CD4-positive, alpha-beta T cell treated with Interleukin-6 for 4 hours (primary cell): ENCODE measurements around the gene KIF1A.

Experiments used
- DNase-seq: peaks from one replicate; pipeline ENCODE4 v3.0.0-alpha.2; 2020; ENCODE audit warnings: mixed read lengths

The KIF1A gene

DNA sequence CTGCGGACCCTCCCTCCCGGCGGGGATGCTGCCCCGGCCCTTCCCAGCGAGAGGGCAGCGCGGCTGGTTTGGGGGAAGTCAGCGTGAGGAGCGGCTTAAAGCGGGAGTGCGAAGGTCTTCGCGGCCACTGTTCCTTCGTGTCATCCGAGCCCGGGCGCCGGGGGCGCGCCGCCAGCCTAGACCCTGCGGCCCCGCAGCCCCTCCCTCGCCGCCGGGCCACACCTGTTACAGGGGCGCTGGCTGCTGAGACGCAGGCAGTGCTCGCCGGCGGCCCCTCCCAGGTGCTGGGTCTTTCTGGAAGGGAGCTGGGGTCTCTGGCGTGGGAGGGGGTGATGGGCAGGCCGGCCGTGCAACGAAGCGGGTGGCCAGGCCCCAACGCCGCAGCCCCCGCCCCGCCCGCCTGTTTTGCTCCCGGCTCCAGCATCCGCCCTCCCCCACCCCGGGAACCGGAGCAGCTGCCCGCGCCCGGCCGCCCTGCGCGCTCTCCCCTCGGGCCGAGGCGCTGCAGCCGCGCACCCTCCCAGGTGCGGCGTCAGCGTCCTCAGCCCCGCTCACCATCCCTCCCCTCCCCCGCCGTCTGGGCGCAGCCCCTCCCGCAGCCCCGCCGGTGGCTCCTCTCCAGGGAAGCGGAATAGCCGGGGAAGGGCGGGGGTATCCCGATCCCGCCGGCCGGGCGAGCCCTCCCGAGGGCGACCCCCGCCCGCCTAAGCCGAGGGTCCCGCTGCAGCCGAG, 727 bp downstream of the KIF1A start:
- no peak for DNase-seq

DNA sequence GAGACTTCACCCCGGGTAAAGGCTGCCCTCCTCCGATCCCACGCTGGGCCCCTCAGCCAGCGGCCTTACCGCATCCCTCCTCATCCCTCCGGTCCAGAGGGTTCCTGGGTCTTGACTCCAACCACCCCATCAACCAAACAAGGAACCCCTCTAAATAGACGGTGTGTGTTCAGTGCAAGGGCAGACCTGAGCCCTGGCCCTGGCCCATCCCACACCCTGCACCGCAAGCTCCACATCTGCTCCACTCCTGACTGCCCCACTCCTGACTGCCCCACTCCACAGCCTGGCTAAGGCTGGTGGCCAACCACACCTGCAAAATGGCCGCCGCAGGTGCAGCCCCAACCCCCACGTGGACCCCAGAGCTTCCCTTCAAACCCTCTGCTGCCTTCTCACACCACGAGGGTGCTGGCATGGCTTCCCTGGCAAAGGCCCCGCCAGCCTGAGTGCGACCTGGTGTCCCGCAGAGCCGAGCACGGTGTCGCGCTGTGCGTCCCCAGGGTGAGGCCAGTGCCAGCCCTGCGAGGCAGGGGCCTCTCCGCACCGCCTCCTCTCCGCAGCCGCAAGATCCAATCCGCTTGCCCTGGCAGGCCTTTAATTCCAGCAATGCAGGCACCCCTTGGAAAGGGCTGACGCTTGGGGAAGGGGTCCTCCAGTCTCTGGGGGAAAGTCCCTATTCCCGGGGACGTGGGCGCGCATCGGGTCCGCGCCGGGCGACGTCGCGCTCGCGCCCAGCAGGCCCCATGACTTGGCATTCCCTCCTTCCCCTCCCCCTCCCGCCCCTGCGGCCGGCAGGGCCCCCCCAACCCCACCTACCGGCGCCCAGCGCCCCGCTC, 1.5 kb downstream of the KIF1A start:
- no peak for DNase-seq

DNA sequence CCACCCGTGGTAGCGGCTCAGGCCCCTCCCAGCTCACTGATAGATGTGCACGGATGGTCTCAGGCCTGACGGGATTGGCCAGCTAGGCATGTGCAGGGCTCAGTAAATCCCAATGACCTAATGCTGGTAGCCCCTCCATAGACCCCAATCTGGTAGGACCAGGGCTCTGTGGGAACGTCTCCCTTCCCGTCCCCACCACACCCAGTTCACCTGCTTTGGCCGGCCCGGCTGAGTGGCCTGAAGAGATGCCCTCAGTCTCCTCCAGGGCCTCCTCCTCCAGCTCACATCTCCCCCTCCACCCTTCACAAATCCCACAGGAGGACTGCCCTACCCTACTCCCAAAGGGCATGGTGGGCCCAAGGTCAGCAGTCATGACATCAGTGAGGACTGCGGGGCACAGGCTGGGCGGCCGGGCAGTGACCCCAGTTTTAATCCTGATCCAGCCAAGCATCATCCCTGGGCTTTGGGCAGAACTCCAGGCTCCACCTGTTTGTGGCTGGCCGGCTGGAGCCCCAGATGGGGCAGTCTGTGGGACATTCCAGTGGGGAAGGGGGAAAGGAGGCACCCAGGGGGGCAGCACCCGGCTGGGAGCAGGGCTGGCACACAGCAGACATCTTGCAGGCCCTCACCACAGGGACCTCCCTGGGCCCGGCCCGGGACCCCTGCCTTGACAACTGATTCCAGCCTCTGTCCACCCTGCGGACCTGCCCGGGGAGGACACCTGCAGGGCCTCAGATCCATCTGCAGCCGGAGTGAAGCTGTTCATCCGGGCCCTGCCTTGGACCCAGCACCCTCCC, 2.3 kb downstream of the KIF1A start:
- no peak for DNase-seq

DNA sequence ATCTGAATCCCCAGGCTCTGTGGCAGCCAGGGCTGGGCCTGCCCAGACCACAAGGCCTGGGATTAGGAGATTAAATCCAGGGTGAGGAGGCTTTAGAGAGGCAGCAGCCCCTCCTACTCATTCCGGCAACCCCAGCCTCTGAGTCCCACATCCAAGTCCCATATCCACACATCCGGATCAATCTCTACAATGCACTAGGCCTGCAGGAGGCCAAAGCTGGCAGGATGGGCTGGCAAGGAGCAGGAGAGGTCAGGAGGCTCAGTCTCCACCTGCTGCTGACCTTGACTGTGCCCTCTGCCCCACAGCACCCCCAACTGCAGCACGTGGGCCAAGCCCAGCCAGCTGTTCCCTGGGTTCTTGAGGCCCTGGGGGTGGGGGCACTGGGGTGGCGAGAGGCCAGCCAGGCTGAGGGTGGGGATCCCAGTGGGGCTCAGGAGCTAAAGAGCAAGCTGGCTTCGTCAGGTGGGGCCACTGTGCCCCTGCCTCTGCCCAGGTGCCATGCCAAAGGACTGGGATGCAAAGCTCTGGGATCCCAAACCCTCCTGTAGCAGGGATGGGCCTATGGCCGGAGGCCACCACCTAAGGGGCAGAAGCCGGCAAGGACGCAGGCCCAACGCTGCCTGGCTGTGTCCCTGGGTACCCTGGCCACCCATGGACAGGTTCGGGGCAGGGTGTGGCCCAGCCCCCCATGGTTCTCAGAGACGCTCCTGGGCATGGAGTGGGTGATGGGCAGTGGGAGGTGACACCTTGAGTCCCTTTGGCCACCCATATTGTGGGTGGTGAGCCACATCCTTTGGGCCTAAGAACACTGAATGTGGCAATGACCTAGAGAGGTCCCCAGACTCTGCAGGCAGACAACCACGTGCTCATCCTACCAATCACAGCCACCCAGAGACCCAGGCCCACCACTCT, 3.2 kb downstream of the KIF1A start:
- no peak for DNase-seq

DNA sequence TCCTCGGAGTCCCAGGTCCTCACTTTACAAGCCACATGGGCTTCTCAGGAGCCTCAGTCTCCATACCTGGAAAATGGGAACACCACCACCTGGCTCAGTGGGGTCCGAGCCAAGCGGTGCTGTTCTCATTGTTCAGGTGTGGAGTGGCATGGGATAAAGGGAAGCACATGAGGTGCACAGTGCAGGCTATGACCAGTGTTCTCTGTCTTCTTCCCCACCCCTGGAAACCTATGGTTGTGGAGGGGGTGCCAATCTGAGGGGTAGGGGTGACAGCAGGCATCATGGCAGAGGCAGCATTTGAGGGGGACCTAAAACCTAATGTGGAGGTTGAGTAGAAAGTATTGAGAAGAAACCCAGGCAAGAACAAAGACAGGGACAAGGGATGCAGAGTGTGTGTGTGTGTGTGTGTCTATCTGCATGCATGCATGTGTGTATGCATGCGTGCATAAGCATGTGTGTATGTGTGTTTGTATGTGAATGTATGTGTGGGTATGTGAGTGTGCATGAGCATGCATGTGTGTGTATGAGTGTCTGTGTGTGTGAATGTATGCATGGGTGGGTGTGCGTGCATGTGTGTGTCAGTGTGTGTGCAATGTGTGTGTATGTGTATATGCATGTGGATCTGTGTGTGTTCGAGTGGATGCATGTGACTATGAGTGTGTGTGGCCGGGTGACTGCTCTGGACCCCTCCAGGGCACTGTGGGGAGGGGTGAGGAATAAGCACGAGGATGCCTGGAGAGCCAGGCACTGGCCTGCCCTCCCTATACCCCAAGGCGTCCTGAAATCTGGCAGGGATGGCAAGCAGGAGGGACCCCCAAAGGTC, 4.0 kb downstream of the KIF1A start:
- DNase-seq = no peak

DNA sequence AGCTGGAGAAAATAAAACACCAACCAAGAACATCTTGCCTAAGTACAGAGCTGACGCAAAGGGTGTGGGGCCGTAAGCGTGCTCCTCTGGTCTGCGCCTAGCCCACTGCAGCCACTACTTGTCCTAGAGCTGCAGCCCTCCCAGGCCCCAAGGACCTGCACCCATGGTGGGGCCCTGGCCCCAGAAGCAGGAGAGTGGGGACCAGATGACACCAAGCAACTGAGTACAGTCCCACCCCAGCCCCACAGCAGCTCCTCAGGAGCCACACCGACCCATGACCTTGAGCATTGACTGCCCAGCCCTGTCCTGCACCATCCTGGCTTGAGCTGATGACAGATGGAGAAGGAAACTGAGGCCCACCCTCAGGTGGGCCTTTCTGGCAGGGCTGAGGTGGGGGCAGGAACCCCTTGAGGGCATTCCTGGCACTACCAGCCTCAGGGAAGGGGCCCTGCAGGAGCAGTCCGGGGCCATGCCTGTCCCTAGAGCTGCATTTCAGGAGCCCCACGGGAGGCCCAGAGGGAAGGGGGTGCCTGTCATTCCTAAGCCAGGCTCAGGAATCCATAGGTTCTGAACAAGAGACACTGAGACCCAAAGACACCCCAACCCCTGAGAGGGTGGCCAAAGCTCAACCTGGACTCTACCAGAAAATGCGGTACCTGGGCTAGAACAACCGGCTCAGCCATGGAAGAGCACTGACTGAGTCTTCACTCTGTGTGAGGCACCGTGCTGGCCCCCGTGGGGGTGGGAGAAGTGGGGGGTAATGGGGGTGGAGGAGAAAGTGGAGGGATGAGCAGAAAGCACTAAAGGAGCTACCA, 4.9 kb downstream of the KIF1A start:
- DNase-seq = no peak

DNA sequence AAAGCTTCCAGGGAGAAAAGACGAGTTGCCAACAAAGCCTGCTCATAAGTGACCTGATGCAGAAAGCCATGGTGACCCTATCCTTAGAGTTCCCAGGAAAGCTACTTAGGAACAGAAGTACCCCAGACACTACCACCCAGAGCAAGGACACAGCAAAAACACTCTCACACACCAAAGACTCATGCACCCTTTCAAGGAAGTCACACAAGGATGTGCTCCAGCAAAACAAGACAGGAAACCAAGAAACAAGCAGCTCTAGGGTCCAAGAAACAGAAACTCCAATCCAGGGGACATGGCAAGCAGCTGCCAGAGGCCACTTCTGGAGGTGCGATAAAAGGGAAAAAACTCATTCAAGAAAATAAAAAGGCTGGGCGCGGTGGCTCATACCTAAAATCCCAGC, 5.7 kb downstream of the KIF1A start:
- DNase-seq = no peak

DNA sequence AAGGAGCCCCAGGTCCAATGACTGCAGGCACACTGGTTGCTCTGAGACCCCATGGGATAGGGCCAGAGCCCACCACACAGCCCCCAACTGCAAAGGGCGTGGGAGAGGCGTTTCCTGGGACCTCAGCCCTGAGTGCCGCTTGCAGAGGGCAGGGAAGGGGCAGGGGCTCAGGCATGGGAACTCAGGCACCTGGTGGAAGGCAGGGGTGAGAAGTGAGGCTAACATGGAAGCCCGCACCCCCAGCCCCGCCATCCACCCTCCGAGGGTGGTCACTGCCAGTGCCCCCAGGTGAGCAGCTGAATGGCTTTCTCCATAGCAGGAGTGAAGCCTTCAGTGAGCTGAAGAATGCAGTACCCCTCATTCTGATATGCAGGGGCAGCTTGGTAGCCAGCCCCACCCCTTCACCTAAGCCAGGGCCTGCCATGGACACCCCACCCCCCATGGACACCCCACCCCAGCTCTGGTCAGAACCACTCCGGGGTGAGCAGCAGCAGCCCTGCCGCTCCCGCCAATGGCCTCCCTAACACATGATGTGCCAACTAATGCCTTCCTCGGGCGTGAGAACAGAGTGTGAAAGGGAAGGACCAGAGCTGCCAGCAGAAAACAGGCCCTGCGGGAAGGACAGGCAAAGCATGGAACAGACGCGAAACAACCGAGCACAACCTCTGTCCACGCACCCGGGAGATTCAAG, 6.6 kb downstream of the KIF1A start:
- no peak for DNase-seq

DNA sequence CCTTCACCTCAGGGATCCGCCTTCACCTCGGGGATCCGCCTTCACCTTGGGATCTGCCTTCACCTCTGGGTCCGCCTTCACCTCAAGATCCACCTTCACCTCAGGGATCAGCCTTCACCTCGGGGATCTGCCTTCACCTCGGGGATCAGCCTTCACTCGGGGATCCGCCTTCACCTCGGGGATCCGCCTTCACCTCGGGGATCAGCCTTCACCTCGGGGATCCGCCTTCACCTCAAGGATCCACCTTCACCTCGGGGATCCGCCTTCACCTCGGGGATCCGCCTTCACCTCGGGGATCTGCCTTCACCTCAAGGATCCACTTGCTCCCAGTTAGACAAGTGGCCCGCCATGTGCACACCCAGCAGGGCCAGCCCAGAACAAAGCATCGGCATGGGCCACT, 7.3 kb downstream of the KIF1A start:
- DNase-seq = no peak

DNA sequence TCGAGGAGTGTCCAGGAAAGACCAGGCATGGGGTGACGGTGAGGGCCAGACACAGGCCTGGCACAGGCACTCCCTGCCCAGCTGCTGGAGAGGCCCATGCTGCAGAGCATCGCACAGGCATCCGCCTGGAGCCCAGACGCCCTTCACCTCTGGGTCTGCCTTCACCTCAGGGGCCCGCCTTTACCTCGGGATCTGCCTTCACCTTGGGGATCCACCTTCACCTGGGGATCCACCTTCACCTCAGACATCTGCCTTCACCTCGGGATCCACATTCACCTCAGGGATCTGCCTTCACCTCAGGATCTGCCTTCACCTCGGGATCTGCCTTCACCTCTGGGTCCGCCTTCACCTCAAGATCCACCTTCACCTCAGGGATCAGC, 7.7 kb downstream of the KIF1A start:
- DNase-seq = no peak

DNA sequence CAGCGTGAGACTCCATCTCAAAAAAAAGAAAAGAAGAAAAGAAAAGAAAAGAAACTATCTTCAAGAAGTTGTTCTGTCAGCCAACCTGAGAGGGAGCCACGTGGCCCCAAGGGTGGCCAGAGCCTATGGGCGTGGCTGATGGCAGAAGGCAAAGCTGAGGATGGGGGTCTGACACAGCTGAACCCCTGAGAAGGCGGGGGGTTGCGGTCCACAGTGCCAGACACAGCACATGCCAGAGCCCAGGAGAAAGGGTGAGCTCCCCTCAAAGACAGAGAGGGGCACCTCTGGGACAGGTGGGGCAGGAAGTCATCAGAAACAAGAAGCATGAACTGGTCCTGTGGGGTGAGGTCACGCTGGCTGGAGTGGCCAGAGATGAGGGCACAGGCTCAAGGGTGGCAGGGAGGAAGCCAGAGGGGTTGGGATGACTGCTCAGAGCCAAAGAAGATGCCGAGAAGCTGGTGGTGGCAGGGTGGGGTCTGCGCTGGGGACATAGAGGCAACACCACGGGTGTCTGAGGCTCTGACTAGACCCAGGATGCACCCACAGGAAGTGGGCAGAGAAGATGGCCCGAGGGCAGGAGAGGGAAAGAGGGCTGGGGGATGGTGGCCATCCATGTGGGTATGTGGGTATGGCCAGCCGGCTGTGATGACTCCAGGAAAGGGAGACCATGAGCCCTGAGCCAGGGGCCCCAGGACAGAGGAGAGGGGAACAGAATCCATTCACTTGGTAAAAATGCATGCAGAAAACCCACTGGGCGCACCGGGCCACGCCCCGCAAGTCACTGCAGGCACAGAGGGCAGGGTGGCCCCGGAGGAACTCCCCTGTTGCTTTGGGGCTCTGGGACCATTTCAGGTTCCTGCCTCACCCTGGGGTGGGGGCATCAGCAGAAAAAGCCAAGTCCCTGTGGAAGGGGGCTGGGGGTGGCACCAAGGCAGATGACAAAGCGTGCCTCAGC, 8.4 kb downstream of the KIF1A start:
- DNase-seq = no peak

DNA sequence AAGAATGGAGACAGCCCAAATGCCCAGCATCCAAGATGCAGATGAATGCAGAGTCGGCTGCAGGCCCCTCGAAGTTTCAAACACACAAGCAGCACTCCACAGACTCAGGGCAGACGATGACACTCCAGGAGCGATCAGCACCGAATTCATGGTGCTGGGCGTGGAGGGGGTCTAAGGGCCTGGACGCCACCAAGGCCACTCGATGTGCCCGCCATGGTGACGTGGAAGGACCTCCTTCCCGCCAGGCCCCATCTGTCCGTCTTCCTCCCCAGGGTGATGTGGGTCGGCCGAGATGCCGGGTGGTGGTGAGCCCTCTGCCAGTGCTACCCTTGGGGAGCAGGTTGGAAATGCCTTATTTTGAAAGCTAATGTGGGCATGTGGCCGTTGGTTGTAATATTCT, 9.4 kb downstream of the KIF1A start:
- no peak for DNase-seq

DNA sequence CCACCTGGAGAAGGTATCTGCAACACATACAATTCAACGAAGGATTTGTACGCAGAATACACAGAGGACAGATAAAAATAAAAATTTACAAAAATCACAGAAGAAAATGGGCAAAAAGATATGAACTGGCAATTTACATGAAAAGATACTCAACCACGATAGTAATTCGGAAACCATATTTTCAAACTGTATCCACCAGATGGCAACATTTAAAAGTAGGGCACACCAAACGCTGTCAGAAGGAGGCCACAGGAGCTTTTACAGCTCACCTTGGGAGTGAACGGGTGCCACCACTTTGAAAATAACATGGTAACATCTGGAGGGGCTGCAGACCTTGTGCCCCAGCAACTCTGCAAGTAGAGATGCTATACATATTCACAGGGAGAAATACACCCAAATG, 9.8 kb downstream of the KIF1A start:
- no peak for DNase-seq

DNA sequence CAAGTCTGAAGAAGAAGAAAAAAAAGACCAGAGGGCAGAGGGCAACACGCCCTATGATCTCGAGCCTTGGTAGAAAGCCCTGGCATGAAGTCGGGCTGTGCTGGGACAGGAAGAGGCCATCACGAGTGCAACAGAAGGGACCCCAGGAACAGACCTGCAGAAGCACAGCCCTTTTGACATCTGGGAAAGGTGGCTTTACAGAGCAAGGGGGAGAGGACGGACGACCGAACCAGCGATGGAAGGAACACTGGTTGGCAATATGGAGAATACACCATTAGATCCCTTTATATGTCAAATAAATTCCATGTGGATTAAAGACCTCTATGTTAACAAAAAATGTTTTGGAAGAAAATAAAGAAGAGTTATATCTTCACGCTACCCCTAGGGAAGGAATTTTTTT, 10.7 kb downstream of the KIF1A start:
- no peak for DNase-seq

DNA sequence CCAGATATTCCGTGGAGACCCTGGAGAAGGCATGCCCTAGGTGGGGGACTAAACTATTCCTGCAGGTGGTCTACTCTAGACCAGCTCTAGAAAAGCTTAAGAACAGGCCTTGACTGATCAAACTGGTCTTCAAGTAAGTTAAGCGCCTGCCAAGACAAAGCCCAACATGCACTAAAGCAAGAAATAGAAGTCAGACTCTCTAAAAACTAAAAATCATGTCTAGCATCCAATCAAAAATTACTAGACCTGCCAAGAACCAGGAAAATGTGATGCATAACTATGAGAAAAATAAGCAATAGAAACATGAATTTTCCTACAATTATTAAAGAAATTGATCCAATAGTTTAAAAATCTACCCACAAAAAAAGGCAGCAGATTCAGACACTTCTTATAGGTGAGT, 13.6 kb downstream of the KIF1A start:
- DNase-seq = no peak

DNA sequence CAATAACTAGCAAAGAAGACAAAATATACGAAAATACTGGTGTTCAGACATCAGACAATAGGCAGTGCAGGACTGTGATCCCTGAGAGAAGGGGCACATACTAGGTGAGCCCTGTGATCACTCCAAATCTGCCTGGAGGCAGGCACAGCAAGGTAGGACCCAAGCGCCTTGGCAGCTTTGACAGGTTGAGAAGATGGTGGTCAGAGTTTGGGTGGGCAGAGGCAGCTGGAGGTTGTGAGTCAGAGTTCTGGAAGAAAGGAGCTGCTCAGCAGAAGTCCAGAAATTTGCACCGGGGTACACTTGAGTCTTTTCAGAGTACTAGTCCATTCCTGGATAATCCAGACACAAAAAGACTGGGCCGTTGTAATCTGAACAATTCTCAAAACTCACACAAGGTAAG, 14.0 kb downstream of the KIF1A start:
- no peak for DNase-seq

DNA sequence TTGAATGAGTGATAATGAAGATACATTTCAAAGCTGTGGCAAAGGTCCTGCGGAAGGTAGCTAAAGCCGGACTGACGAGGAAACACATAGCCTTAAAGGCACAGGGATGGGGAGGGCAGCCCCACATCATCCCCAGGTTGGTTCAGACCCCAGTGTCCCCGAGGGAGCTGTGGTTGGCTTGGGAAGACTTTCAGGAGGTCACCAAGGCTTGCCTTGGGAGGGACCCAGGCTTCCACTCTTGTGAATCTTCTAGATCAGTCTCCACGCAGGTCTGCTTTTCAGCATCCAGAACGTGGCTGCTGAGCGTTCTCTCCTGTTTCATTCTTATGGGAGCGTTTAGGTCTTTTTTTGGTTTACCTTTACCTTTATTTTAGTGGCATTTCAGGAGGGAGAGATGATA, 16.8 kb downstream of the KIF1A start:
- DNase-seq = no peak

DNA sequence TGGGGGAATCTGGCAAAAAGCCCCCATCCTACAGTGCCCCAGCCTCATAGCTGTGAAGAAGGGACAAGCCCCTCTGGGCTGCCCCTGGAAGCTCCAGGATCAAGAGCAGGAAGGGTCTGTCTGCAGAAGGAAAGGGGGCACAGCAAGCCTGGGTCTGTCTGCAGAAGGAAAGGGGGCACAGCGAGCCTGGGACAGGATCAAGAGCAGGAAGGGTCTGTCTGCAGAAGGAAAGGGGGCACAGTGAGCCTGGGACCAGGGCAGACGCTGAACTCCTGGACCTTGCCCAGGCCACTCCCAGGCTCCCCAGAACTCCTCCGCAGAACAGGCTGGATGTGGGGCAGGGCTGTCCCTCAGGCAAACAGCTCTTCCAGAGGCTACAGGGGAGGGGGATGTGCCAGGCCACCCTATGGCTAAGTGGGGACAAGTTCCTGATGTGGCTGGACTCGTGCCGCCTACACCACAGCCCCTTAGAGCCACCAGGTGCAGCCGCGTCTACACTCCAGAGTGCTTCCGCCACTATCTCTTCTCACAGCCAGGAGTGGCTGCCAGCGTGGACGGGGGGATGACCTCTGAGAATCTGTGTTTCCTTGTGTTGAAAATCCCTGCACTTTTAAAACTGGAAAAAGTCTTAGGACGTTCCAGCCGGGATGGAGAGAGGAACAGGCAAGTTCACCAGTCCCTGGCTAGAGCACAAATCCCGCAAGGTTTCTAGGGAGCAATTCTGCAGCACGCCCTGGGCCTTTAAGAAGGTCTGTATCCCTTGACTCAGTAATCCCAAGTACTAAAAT, 20.8 kb downstream of the KIF1A start:
- DNase-seq = no peak
